ENCODE measurements around the gene NUP50.

DNA sequence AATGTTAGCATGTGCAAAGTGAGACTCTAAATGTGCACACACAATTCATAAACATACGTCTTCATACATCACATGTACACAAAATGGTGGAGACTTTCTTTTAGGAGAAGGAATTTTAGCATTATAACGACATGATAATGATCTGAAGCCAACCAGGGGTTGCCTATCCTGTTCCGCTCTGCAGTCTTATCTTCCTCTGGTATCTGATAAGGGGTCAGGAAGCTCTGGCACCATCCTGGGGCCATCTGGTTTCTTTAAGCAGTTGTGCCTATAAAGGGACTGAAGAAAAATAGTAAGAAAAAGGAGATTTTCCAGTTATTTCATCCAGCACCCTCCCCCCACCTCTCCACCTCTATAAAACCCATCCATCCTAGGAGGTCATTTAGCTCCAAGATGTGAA lies 5.8 kb upstream of the NUP50 start:
- no peak for TF ChIP-seq EZH2phosphoT487 (IDR thresholded peaks at IDR 0.05; ENCODE audit: low read depth)
- TF ChIP-seq, protein P1, sequence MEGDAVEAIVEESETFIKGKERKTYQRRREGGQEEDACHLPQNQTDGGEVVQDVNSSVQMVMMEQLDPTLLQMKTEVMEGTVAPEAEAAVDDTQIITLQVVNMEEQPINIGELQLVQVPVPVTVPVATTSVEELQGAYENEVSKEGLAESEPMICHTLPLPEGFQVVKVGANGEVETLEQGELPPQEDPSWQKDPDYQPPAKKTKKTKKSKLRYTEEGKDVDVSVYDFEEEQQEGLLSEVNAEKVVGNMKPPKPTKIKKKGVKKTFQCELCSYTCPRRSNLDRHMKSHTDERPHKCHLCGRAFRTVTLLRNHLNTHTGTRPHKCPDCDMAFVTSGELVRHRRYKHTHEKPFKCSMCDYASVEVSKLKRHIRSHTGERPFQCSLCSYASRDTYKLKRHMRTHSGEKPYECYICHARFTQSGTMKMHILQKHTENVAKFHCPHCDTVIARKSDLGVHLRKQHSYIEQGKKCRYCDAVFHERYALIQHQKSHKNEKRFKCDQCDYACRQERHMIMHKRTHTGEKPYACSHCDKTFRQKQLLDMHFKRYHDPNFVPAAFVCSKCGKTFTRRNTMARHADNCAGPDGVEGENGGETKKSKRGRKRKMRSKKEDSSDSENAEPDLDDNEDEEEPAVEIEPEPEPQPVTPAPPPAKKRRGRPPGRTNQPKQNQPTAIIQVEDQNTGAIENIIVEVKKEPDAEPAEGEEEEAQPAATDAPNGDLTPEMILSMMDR (IDR thresholded peaks at IDR 0.05; ENCODE audit: low read depth, low read length) = no peak
